HG02763 (cell line): Measurements from ENCODE around the gene RNU7-1.

Source experiments
- ATAC-seq: cut with Tn5 transposase; IDR thresholded peaks from one replicate; pipeline ENCODE4 v1.9.1; 2021; ENCODE audit warnings: mild to moderate bottlenecking, moderate library complexity; ENCODE audit not compliant: unreplicated experiment

Gene RNU7-1

DNA sequence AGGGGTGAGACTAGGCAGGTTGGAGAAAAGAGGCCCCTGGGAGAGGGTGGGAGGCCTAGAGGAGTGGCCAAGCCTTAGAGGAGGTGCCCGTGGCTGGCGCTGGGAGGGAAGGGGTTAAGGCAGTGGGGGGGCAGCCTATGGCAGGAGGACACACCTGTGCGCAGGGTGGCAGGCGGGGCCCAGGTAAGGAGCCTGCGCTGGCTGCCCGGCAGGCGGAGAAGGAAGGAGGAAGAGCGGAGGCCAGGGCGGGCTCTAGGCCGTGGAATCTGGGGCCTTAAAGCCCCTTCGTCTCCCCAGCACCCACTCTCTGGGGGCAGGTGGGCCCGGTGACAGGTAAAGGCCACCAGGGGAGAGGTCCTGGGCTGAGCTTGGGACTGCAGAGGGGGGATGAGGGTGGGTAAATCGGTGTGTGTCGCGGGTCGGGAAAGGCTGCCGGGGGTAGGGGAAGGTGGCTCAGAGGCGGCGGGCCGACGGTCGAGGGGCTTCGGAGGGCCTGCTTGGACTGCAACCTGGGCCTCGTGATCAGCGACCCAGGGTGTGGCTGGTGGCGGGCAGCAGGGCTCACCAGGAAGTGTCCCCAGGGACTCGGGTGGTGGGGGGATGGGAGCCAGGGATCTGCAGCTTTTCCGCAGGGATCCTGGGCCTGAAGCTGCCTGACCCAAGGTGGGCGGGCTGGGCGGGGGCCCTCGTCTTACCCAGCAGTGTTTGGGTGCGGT lies 19.6 kb downstream of the RNU7-1 start:
- no peak for ATAC-seq

DNA sequence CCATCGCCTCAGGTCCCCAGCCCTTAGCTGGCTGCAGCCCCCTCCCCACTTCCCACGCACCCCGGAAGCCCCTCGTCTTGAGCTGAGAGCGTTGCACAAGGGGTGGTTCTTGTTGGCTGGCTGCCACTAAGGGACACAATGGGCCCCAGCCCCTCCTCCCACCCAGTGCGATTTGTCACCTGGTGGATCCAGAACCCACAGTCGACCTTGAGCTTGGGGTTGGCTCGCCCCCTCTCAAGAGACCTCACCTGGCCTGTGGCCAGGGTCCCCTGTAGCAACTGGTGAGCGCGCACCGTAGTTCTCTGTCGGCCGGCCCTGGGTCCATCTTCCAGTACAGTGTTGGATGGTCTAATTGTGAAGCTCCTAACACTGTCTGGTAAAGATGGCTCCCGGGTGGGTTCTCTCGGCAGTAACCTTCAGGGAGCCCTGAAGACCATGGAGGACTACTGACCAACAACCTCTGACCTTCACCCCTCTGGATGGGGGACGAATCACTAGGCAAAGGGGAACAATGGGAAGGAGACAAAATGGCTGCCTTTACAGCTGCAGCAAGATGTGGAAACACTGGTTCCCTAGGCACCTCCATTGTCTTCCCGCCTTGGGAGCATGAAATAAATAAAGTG lies 20.3 kb downstream of the RNU7-1 start:
- ATAC-seq: no peak

GRCh38 chr12:6964605-6965025 lies 21.0 kb downstream of the RNU7-1 start:
- no peak for ATAC-seq

GRCh38 chr12:6965026-6965661 lies 21.5 kb downstream of the RNU7-1 start:
- ATAC-seq: no peak

GRCh38 chr12:6965714-6966113 lies 22.1 kb downstream of the RNU7-1 start:
- no peak for ATAC-seq

GRCh38 chr12:6966351-6966750 lies 22.7 kb downstream of the RNU7-1 start:
- ATAC-seq: no peak

DNA sequence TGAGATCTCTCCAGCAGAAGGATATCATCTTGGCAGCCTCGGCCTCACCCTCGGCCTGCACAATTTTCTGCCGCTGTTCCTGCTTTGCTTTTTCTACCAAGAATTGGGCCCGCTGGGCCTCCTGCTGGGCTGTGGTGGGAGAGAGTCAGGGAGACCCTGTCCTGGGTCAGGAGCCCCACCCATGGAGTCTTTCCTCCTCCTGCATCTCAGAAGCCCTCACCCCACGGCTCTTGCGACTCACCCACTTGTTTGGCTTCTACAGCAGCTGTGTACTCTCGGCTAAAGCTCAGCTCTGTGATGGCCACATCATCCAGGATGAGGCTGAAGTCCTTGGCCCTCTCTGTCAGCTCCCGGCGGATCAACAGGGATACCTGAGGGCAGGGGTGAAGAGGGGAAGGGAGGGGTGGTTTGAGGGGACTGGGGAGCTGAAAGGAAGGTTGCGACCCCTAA lies 24.1 kb downstream of the RNU7-1 start:
- no peak for ATAC-seq

GRCh38 chr12:6968426-6968825 lies 24.8 kb downstream of the RNU7-1 start:
- no peak for ATAC-seq

- peak; percentile 21 for ATAC-seq
Measured at GRCh38 chr12:6970096-6970527, 26.5 kb downstream of the RNU7-1 start.

DNA sequence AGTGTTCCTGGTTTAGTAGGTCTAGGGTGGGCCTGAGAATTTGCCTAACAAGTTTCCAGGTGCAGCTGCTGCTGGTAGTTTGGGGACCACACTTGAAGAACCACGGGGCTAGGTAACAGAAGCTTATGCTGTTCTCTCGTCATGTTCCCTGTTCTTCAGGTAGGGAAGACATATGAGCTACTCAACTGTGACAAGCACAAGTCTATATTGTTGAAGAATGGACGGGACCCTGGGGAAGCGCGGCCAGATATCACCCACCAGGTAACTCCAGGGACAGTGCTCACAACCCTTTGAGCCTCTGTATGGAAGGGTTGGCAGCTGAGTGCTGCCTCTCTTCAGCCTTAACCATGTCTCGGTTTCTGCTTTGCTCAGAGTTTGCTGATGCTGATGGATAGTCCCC lies 30.6 kb downstream of the RNU7-1 start:
- no peak for ATAC-seq

- ATAC-seq: no peak
Measured at GRCh38 chr12:6975297-6976032, 31.8 kb downstream of the RNU7-1 start.

- no peak for ATAC-seq
Measured at GRCh38 chr12:6977653-6978052, 34.0 kb downstream of the RNU7-1 start.

GRCh38 chr12:6978188-6978587 lies 34.6 kb downstream of the RNU7-1 start:
- ATAC-seq: no peak

DNA sequence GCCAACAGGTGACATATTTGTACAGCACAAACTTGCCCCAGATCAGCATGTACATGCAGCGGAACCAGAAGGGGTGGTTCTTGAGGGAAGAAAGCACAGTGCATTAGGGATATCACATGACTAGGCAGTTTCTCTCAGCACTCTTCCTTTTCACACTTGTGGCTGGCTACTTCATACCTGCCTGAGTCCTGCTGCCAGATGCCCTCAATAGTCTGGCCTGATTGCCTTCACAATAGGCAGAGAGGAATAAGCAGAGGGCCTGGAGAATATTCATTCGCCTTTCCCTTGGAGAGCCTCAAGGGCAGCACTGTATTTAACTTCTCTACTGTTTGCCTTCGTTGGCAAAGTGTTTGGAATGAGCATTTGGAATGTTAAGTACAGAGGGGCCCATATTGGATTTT lies 35.0 kb downstream of the RNU7-1 start:
- ATAC-seq: no peak

DNA sequence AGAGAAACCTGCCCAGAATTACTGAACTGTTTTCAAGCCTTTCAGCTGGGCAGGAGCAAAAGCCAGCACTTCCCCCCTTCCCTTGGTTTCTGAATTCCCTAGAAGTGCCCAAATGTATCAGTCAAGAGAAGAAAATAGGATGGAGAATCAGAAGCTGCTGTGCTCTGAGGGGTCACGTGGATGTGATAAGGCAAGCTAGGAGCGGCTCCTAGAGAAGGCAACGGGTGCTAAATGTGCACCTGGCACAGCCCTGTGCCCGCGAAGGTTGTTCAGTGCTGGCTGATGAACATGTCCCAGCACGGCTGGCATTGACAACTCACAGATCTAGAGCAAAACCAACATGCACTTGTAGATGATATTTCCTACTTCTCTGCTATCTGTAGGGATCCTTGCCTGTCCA lies 35.4 kb downstream of the RNU7-1 start:
- no peak for ATAC-seq

DNA sequence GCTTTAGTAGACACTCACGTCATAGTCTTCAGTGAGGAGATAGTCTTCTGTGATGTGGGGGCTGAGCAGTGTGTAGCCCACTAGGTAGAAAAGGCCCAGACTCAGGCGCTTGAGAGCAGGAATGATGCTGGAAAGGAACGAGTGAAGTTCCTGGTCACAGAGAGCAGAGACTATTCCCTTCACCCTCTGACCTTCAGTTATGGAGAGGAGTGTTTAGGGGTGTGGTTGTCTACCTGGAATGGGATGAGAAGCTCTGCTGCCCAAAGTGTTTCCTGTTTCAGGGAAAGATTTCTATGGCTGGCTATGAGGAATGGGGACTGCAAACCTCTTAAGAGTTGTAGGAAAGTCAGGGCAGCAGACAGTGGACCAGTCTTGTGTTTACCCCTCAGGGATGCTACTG lies 35.8 kb downstream of the RNU7-1 start:
- no peak for ATAC-seq

GRCh38 chr12:6980075-6980474 lies 36.5 kb downstream of the RNU7-1 start:
- ATAC-seq: no peak

- ATAC-seq: no peak
Measured at GRCh38 chr12:6980740-6981139, 37.1 kb downstream of the RNU7-1 start.

GRCh38 chr12:6981152-6982052 lies 37.8 kb downstream of the RNU7-1 start:
- ATAC-seq: no peak

GRCh38 chr12:6982532-6982931 lies 38.9 kb downstream of the RNU7-1 start:
- ATAC-seq: no peak
